HG03520 (cell line): Measurements from ENCODE around the gene THOP1.
"Not testable (repeated sequence)": the region's sequence is repeated elsewhere in the genome, so short reads cannot be mapped to it uniquely, and the experiment has no call there.

Experiments
- ATAC-seq: cut with Tn5 transposase; IDR thresholded peaks from one replicate; pipeline ENCODE4 v1.9.1; 2021; ENCODE audit warnings: mild to moderate bottlenecking, moderate library complexity; ENCODE audit not compliant: unreplicated experiment

The THOP1 gene

DNA sequence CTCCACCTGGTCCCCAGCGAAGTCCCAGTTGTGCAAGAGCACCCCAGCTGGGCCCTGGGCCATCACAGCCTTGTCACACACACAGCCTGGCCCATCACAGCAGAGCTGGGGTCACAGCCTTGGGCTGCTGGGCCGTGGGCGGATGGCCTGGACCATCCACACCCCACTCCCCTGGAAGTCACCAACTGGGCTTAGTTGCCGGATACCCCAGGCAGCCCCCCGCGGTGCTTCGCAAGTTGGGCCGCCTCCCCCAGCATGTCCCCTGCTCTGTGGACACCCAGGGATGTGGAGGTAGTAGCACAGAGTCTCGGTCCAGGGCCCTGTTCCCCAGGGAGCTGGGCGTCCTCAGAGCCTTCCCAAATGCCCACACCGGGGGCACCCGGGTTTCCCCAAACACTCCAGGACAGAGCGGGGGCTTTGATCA, 29.9 kb downstream of the THOP1 start:
- ATAC-seq: no peak

DNA sequence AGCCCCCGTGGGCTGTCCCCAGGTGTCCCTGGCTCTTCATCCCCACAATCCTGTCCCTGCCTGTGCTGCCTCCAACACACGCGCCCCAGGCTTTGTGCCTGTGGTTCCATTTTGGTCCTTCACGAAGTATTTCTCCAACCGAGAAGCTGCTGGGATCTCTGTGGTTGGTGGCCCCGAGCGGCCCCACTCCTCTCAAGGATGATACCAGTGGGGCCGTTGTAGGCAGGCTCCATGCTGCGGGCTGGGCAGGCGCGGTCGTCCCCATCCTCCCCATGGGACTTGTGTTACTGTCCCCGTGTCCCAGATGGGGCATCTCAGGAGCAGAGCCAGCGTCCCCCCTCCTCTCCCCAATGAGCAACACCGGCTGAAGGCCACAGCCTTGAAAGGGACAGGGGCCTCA, 30.6 kb downstream of the THOP1 start:
- no peak for ATAC-seq

DNA sequence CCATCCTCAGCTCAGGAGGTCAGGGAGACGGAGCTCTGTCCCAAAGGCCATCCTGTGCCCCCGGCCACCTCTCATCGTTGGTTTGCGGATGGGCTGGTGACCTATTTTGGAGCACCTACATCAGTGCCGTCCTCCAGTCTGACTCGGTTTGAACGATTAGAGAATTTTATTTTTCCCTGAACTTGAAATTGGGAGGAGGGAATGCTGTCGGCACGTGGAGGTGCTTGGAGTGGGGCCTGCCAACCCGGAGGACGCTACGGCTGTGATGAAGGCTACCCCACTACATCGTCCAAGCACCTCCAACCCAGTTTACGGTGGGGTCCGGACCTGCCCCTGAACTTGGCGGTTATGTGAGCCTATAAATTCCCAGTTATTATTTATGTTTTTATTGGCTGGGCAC, 31.3 kb downstream of the THOP1 start:
- no peak for ATAC-seq

DNA sequence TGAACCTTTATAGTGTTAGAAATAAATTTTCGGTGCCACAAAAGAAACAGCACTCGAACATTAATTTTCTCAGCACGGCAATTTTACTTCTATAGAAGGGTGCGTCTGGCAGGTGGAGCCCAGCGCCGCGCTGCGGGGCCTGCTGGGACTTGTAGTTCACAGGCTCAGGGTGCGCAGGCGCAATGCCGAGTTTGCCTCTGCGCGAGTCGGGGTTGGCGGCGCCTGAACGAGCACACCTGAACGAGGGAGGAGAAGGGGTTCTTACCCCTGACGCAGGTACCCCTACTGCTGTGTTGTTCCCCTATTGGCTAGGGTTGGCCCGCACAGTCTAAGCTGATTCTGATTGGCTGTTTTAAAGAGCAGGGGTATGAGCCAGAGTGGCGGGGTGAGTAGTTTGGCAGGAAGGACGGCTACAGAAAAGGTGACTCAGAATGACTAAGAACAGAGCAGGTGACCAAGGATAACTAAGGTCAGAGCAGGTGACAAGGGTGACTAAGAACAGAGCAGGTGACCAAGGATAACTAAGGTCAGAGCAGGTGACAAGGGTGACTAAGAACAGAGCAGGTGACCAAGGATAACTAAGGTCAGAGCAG, 32.0 kb downstream of the THOP1 start:
- not testable (repeated sequence) for ATAC-seq

DNA sequence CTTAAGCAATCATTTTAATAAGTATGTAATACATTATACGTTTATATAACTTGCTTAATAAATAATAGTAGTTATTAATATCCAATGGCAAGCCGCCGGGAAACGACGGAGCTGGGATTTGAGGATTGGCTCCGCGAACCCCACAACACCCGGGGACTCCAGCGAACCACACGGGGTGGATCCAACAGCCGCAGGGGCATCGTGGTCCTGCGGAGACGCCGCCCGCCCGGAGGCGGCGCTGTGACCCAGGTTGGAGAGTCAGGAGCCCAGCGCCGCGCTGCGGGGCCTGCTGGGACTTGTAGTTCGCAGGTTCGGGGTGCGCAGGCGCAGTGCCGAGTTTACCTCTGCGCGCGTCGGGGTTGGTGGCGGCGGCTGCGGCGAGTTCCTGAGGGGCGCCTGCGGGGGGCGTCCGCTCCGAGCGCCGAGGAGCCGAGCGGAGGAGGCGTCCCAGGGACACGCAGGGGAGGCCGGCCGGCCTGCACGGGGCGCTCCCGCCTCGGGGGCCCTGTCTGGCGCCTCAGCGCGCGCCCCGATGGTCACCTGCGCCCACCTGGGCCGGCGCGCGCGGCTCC, 34.3 kb downstream of the THOP1 start, which contains the start of gene ZNF554:
Gene ZNF554, plus strand, starts transcription at position 329 of the 572 bp plus-strand sequence. Its CDS starts 204 bp downstream, at position 533.
- ATAC-seq: peak; percentile 83

DNA sequence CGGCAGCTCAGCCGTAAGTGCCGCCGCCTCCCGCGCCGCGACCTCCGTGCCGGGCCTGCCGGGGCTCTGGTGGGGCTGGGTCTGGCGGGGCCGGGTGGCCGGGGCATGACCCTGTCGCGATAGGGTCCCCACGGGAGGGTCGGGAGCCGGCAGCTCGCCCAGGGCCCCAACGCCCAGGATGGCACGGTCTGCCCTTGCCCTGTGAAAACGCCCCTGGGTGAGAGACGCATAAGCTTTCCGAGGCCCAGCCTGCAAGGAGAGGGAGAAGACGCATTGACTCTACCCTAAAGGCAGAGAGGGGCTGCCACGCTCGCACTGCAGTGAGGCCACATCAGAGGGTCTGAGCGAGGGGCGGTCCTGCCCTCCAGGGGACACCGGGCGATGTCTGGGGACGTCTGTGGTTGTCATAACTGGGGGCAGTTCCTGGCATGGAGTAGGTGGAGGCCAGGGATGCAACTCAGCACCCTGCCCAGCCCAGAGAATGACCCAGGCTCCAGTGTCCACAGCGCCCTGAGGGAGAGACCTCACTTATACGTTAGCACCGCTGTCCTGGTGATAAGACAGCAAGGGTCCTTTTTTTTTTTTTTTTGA, 34.9 kb downstream of the THOP1 start:
- no peak for ATAC-seq

DNA sequence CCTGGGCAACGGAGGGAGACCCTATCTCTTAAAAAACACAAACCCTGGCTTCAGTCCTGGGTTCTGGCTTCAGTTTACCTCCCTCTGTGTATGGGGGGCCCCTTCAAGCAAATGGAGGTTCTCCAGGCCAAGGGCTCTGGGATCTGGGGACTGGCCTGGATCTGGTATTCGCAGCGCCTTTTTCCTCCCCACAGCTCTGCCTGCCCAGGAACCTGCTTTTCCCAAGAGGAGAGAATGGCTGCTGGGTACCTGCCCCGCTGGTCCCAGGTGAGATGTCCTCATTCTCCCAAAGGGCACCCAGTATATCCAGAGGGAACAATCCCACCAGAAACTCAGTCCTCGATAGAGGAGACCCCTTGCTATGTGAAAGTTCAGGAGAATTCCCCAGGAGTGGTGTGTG, 37.5 kb downstream of the THOP1 start:
- no peak for ATAC-seq

DNA sequence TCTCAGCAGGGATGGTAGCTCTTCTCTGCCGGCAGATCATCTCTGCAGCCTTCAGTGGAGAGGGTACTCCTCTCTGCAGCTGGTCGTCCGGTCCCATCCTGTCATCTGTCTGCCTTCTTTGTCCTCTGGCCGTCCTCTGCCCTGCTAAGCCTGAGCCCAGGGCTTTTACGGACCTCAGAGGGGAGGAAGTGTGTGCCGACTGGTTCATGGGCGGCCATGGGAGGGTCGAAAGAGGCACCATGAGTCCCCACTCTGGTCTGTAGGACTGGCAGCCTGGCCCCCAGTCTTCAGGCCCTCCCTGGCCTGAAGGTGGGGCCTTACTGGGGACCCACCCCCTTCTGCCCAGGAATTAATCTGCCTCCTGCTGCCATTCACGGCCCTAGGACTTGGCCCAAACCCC, 38.3 kb downstream of the THOP1 start:
- ATAC-seq: no peak

DNA sequence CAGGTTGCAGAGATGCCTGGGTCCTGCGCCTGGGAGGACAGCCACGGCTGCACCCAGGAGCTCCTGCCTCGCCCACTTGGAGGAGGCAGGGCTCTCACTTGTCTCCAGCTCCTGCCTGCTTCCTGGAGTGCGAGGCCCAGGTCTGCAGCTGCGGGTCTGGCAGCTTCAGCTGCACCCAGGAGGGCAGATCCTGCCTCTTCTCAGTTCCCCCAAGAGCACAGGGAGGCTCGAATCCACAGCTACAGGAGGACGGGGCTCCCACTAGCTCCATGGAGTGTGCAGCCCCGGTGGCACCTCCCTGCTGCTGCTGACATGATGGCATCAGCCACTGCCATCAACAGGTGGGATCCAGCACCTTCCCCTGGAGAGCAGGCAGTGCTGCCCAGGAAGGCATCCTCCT, 38.8 kb downstream of the THOP1 start:
- no peak for ATAC-seq

DNA sequence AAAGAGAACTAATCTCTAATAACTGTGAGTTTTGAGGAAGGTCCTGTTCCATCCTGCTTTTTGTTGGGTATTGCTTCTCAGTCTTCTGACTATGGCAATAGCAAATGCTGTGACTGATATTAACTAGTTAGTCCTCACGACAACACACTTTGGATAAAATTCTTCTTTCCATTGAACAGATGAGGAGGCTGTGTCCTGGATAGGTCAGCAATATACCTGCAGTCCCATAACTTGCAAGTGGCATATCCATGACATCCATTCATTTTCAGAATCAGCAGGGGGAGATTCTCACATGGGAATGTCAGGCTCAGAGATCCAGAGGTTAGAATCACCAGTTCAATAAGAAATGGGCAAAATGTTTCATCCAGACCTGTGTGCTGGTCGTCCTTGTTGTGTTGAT, 41.7 kb downstream of the THOP1 start:
- no peak for ATAC-seq

DNA sequence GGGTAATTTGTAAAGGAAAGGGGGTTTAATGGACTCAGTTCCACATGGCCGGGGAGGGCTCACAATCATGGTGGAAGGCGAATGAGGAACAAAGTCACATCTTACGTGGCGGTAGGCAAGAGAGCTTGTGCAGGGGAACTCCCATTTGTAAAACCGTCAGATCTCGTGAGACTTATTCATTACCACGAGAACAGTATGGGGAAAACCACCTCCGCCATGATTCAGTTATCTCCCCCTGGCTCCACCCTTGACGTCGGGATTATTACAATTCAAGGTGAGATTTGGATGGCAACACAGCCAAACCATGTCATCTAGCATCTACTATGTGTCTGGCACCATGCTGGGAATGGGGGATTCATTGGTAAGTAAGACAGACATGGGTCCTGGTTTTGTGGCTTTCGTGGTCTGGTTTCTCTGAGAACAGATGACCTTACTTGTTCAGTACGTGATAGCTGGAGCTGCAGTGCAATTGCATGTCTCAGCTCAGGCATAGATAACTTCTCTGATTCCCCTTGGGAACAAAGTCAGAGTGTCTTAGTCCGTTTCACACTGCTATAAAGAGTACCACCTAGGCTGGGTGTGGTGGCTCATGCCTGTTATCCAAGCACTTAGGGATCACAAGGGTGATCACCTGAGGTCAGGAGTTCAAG, 42.7 kb downstream of the THOP1 start:
- no peak for ATAC-seq

DNA sequence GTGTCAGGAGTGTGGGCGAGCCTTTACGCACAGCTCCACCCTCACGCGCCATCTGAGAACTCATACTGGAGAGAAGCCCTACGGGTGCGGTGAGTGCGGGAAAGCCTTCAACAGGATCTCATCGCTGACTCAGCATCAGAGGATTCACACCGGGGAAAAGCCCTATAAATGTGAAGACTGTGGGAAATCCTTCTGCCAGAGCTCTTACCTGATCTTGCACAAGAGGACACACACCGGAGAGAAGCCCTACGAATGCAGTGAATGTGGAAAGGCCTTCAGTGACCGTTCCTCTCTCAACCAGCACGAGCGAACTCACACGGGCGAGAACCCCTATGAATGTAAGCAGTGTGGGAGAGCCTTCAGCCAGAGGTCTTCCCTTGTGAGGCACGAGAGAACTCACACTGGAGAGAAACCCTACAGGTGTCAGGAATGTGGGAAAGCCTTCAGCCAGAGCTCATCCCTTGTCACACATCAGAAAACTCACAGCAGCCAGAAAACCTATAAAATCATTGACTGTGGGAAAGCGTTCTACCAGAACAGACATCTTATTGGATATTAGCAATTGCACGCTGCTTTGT, 49.1 kb downstream of the THOP1 start:
- no peak for ATAC-seq

DNA sequence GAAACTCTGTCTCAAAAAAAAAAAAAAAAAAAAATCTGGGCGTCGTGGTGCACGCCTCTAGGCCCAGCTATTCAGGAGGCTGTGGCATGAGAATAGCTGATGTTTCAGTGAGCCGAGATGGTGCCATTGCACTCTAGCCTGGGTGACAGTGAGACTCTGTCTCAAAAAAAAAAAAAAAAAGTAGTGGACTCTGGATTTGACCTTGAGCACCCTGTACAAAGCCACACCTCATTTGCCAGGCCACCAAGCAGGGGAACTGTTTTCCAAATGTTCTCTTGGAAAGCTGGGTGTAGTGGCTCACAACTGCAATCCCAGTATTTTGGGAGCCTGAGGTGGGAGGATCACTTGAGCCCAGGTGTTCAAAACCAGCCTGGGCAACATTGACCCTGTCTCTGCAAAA, 52.1 kb downstream of the THOP1 start:
- ATAC-seq: no peak

DNA sequence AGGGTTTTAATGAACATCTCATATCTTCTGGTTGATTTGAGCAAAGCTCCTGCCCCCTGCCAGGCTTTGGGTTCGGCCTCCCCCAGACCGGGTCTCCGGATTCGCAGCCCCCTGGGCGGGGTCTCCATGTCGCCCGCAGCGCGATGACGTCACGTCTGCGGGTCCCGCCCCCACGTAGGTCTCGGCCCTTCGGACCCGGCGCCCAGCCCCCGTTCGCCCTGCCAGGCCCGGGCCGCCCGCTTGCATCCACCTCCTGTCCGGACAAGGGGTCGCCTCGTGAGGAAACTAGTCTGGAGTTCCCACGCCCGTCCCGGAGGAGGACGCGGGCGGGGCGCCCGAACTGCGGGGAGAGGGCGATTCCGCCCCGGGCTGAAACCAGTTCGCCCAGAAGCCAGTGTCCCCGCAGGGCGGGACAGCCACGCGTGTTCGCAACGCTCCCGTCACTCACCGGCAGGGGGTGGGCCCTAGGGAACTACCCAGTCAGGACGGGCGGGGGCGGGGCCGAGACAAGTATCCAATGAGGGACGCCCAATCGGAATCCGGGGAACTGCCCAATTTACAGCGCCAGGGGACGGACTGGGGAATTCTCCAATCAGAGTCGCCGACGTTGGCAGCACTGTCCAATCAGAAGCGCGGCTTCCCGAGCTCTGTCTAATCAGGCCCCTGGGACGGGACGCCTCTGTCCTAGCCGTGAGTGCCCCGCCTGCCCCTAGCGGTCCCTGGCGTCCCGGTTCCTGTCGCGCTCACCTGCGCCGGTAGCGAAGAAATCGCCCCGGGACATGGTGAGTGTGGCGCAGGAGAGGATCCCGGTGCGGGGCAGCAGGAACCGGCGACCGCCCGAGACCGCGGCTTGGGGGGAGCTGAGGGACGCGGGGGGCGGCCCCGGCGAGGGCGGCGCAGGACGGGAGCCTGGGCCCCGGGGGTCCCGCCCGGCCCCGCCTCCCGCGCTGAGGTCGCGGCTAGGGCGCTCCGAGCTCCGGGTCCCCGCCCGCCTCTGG, 55.8 kb downstream of the THOP1 start, which contains the start of gene ZNF555:
Gene ZNF555, plus strand, starts transcription at position 682 of the 998 bp plus-strand sequence. Its CDS starts 98 bp downstream, at position 780.
- peak; percentile 87 for ATAC-seq

DNA sequence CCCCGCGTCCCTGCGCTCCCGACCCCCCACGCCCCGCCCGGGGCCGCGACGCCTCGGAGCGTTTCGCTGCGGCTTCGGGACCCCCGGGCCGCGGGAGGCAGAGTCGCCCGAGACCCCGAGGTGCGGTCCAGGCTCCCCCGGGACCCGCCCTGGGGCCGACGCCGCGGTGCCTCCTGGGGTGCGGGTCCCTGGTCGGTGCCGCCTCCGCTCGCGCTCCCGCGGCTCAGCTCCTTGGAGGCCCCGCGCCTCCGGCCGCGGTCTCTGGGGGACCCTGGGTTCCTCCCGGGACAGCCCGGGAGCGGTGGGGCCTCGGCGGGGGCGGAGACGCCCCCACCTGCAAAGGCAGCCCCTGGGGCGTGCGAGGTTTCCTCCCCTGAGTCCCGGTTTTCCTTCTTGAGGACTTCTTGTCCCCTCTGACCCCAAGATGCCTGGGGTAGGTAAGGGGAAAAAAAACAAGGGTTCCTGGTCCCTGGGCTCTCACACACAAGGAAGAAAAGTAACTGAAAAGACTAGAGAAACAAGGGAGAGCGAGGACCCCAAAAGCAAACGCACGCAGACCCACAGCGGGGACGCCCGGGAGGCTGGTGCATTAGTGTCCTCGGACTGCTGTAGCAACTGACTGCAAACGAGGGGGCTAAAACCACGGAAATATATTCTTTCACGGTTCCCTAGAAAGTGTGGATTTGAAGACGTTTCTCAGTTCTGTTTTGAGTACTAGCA, 56.7 kb downstream of the THOP1 start:
- peak; percentile 4 for ATAC-seq

DNA sequence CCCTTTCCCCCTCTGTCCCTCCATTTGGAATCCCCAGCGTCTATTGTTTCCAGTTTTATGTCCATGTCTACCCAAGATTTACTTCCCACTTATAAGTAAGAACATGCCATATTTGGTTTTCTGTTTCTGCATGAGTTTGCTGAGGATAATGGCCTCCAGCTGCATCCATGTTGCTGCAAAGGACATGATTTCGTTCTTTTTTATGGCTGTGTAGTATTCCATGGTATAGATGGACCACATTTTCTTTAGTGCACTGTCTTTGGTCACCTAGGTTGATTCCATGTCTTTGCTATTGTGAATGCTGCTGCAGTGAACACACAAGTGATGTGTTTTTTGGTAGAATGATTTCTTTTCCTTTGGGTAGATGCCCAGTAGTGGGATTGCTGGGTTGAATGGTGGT, 59.8 kb downstream of the THOP1 start:
- ATAC-seq: no peak

DNA sequence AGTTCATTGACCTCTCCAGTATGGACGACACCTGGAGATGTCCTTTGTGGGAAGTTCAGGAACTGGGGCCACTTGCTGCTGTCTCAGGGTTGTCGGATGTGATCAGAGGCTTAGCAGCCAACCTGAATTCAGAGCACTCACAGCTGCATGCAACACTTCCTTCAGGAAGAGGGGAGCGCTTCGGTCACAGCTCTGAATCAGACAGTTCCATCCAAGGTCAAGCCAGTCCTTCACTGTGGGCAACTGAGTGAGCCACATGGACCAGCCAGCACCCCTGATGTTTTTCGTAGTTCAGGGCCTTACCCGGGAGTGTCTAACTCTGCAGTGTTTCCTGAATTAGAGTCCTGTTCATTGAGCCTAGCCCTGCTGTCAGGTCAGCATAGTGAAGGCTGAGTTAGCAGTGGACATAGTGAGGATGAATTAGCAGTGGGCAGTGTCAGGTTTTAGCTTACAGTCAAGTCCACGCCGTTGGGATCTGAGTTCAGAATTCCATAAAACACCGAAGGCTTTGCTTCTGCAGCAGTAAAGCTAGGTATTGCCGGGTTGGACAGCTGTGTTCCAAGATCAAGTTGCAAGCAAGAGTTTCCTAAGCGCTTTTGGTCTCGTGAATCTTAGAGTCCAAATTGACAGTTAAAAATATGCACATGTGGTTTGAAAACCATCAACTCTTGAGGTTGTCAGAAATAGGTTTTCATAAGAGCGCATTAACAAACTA, 61.0 kb downstream of the THOP1 start:
- ATAC-seq: no peak

DNA sequence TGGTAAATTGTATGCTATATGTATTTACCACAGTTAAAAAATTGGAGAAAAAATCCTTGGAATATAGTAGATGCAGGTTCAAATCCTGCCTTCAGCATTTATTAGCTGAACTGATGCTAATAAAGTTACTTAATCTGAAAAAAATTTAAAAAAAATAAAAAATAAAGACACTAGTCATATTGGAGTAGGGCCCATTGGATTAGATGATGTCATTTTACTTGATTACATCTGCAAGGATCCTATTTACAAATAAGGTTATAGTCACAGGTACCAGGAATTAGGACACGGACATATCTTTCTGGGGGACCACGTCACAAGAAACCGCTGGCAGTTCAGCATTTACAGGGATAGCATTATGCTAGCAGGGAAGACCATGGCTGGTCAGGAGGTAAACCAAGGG, 62.2 kb downstream of the THOP1 start:
- no peak for ATAC-seq

DNA sequence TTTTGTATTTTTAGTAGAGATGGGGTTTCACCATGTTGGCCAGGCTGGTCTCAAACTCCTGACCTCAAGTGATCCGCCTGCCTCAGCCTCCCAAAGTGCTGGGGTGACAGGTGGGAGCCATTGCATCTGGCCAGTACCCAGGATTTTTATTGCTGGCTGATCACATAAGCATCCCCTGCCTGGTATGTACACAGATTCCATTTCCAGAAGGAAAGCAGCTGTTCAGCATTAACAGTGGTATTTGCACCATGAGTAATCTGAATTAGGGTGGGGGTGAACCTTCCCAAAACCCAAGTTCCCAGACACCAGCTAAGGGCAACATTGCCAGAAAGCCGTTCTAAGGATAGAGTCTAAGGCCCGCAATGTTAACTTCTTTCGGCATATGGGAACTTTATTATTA, 63.3 kb downstream of the THOP1 start:
- no peak for ATAC-seq
